HG03378 (cell line): Measurements from ENCODE around the gene ELF2.
A peak's percentile ranks its signal among the peaks of the same experiment; 100 is the strongest.
"Not testable (repeated sequence)": the region's sequence is repeated elsewhere in the genome, so short reads cannot be mapped to it uniquely, and the experiment has no call there.

Experiments used
- ATAC-seq: cut with Tn5 transposase; IDR thresholded peaks from one replicate; pipeline ENCODE4 v1.9.1; 2021; ENCODE audit warnings: mild to moderate bottlenecking, moderate library complexity; ENCODE audit not compliant: unreplicated experiment

Gene ELF2

GRCh38 chr4:139024686-139025085 lies 152.3 kb downstream of the ELF2 start:
- no peak for ATAC-seq

DNA sequence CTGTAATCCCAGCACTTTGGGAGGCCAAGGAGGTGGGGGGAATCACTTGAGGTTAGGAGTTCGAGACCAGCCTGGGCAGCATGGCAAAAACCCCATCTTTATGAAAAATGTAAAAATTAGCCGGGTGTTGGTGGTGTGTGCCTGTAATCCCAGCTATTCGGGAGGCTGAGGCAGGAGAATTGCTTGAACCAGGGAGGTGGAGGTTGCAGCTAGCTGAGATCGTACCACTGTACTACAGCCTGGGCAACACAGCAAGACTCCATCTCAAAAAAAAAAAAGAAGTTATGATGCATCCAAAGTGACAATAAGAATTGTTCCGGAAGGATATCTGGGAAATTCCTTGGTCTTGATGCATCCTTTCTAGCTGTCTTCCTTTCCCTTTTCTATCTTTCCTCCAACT lies 154.2 kb downstream of the ELF2 start:
- no peak for ATAC-seq

- not testable (repeated sequence) for ATAC-seq
Measured at GRCh38 chr4:139021071-139021470, 155.9 kb downstream of the ELF2 start.

DNA sequence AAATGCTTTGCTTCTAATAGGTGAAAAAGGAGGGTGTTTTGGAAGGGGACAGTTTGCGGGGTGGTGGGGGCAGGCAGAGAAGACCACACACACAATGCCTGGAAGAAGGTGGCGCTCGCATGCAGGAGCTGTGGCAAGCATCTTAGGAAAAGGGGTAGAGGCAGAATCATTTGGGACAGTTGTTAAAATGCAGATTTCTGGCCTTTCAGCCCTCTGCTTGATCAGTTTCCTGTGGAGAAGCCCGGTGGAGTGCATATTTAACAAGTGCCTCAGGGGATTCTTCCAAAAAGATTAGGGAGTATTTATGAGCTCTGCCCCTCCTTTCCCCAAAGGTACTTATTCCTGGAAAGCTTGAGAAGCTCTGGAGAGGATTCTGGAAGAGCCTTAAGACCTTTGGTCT lies 156.6 kb downstream of the ELF2 start:
- no peak for ATAC-seq

DNA sequence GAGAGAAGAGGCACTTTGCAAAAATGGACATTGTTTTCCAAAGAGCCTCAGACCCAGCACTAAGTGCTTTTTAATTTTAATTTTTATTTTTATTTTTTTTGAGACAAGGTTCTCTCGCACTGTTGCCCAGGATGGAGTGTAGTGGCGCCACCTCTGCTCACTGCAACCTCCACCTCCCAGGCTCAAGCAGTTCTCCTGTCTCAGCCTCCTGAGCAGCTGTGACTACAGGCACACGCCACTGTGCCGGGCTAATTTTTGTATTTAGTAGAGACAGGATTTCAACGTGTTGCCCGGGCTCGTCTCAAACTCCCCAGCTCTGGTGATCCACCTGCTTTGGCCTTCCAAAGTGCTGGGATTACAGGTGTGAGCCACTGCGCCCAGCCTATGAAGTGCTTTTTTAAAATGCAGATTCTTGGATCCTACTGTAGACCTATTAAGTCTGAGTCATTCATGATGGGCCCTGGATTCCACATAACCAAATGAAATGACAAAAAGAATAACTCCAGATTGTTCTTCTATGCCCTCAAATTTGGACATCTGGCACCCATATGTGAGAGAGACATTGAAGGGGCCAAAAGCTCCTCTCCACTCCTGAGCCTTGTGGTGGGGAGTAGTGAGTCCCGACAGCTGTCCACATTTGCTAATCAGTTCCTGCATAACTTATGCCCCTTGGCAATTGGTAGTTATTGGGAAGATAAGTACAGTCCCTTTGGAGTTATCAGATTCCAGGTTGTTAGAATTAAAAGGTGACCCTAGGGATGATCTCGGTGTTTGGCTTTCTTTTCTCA lies 157.9 kb downstream of the ELF2 start:
- no peak for ATAC-seq

DNA sequence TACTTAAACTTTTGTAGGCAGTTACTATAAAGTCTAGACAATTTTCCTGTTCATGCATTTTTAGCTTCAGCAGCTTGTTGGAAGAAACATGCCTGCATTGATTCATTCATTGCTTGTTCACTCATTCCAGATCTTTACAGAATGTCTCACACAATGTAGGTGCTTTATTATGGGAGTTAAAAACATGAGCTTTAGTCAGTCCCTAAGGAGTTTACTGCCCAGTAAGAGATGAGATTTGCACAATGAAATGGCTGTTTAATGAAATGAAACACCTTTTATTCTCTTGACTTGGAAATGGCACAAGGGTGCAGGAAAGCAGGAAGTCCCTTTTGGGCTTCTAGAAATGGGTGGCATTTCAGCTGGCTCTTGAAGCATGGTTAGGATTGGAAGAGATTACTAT lies 158.5 kb downstream of the ELF2 start:
- no peak for ATAC-seq

DNA sequence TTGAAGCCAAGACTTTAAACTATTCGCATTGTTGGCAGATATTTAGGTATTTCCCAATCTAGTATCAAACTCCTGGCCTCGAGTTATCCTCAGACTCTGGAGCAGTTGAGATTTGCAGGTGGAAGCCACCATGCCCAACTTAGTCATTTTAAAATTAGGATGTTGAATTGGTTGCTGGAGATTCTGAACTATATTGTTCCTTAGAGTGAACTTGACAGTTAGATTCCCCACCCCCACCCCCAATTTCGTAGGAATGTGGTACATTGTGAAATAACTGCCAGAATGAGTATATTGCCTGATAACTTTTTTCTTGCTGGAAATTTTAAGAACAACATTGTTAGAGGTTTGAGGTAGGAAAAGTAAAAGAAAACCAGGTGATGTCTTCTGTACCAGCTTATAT lies 159.2 kb downstream of the ELF2 start:
- no peak for ATAC-seq

DNA sequence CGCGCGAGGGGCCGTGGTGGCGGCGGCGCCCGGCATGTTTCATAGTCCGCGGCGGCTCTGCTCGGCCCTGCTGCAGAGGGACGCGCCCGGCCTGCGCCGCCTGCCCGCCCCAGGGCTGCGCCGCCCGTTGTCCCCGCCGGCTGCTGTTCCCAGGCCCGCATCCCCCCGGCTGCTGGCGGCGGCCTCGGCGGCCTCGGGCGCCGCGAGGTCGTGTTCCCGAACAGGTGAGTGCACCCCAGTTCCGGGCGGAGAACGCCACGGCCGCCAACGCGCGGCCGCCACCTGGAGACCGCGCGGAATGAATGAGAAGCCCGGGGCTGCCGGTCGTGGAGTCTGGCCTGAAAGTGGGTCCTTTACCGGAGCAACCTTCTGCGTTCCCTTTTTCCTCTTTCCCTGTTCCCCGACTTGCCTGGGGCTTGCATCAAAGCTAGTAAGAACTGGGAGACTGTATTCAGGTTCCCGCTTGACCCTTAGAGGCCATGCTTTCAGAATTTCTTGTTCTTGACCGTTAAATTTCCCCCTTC lies 161.0 kb downstream of the ELF2 start:
- peak; percentile 24 for ATAC-seq

GRCh38 chr4:139015269-139015947 lies 161.6 kb downstream of the ELF2 start, which contains the start of gene NOCT:
Gene NOCT (plus strand): TSS chr4:139015781. CDS start chr4:139015982, 201 bp downstream.
- ATAC-seq = peak; percentile 89

- ATAC-seq = peak; percentile 10
Measured at GRCh38 chr4:139014371-139015268, 162.4 kb downstream of the ELF2 start.

GRCh38 chr4:139011225-139011950 lies 165.6 kb downstream of the ELF2 start:
- no peak for ATAC-seq

DNA sequence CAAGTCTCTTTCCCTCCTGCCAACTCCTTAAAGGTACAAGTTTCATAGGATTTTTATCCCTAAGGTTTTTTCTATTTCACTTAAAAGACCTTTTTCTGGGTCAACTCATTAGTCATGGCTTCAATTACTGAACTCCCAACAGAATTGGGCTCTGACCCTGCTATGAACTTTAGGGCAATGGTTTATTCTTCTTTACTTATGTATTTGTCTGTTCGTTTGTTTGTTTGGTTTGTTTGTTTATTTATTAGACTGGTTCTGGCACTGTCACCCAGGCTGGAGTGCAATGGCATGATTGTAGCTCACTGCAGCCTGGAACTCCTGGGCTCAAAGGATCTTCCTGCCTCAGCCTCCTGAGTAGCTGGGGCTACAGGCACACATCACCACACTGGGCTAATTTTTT lies 167.3 kb downstream of the ELF2 start:
- no peak for ATAC-seq

DNA sequence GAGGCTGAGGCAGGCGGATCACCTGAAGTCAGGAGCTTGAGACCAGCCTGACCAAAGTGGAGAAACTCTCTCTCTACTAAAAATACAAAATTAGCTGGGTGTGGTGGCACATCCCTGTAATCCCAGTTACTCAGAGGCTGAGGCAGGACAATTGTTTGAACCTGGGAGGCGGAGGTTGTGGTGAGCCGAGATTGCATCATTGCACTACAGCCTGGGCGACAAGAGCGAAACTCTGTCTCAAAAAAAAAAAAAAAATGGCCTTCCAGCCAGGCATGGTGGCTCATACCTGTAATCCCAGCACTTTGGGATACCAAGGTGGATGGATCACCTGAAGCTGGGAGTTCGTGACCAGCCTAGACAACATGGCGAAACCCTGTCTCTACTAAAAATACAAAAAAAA lies 168.7 kb downstream of the ELF2 start:
- ATAC-seq = not testable (repeated sequence)

GRCh38 chr4:139007640-139008039 lies 169.4 kb downstream of the ELF2 start:
- ATAC-seq = no peak
